ENCODE results near the gene SH3BP5. TPM values are rescaled to one million over a fixed set of nuclear protein-coding genes. Genes with fewer than 3 reads are reported as not detected.
"Not testable (repeated sequence)": the region's sequence is repeated elsewhere in the genome, so short reads cannot be mapped to it uniquely, and the experiment has no call there.

The SH3BP5 gene
- total and polyA plus RNA-seq, 4 experiments from 2014 or later: 48.2 to 118 (median 56.3) TPM

DNA sequence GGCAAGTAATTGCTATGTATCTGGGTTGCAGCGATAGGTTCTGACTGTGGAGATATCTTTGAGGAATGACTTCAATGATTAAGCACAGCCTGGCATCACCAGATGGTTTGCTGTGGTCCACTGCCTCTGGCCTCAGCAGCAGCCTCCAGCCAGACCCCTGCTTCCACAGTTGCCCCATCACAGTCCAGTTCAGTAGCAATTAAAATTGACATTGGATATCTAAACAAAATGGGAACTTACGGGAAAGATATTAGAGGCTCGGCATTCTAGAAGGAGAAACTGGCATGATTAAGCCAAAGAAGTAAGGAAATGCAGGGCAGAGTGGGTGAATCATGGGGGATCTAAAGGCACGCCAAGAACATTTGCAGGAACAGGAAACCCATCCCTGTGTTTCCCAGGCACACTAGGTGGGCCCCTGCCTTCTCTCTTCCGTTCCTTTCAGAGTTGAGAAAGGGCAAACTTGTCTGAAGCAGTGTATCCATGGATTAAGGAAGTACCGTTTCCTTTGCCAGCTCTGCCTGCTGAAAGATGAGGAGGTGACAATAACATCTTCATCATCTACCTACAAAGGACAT, 36.3 kb upstream of the SH3BP5 start:
- Histone ChIP-seq H3K4me1 (ENCODE audit: insufficient read depth, low read length) (peaks cover 14% of the 10 kb centered on the region), H3K4me3 (ENCODE audit: low read length in 2 of 2) (no peak overlapping the region), H3K36me3 (ENCODE audit: insufficient read depth, low read length) (no peaks in the 10 kb centered on the region), H3K27ac (ENCODE audit: low read depth, low read length) (no peak overlapping the region), H3K27me3 (ENCODE audit: insufficient read depth, low read length) (no peaks in the 10 kb centered on the region), H3K9me3 (ENCODE audit: control insufficient read depth in 1 of 2, low read length in 2 of 2) (no peaks in the 10 kb centered on the region)
- peaks cover 13 to 41% (median 18%) of the 10 kb centered on the region in 4 donors for H3K4me1 Mint-ChIP-seq
- ChIA-PET POLR2A (ENCODE audit: partially characterized antibody) (no interaction called here), CTCF (ENCODE audit: partially characterized antibody) (interaction anchor here (1.5 kb wide), 1 partner anchor 11 kb away, joined by 3 read pairs; no protein-coding TSS in a partner anchor)
- H3K27me3 Mint-ChIP-seq: no peaks in the 10 kb centered on the region
- intact Hi-C loops (cut with micrococcal nuclease): no loop called here
- peak overlapping the region in 1 of 7 donors; percentile 9 for H3K27ac Mint-ChIP-seq
- no peak for DNase-seq
- H3K9me3 Mint-ChIP-seq: no peaks in the 10 kb centered on the region
- no peak overlapping the region for H3K4me3 Mint-ChIP-seq
- H3K36me3 Mint-ChIP-seq: no peaks in the 10 kb centered on the region

DNA sequence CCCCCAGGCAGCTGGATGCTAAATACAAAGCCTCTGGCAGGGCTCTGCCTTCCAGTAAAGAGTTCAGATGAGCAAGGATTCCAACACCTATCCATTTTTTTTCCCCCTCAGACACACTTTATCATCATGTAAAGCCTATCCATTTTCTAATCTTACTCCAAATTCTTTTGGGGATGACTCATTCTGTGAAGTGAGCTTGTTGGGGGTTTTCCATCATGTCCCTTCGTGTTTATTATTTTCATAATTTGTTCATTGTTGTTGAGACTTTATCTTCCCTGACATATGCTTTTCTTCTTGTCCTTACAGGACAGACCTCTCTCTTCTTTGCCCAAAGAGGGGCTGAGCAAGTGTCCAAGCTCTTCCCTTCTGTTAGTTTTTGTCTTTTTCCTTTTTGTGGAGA, 34.7 kb upstream of the SH3BP5 start:
- no peaks in the 10 kb centered on the region for H3K9me3 ChIP-seq (ENCODE audit: control insufficient read depth in 1 of 2, low read length in 2 of 2)
- Mint-ChIP-seq H3K27me3 (no peaks in the 10 kb centered on the region), H3K4me1 (peaks cover 19 to 52% (median 26%) of the 10 kb centered on the region in 4 donors), H3K27ac (peak overlapping the region in 1 of 7 donors; percentile 65), H3K36me3 (no peaks in the 10 kb centered on the region), H3K9me3 (no peaks in the 10 kb centered on the region), H3K4me3 (peak overlapping the region in 1 of 8 donors; percentile 7)
- ChIA-PET POLR2A (ENCODE audit: partially characterized antibody) (interaction anchor here (0.8 to 1.7 kb wide), 3 partner anchors 19 to 66 kb away, joined by 3 to 5 read pairs (median 4); partner anchors contain the start of gene SH3BP5), CTCF (ENCODE audit: partially characterized antibody) (interaction anchor here (1.1 to 1.3 kb wide), 4 partner anchors 9 to 99 kb away, joined by 3 to 7 read pairs (median 3); no protein-coding TSS in a partner anchor)
- intact Hi-C loops (cut with micrococcal nuclease): no loop called here
- peaks cover 23% of the 10 kb centered on the region for H3K4me1 ChIP-seq (ENCODE audit: insufficient read depth, low read length)
- no peak overlapping the region for H3K4me3 ChIP-seq (ENCODE audit: low read length in 2 of 2)
- H3K27me3 ChIP-seq (ENCODE audit: insufficient read depth, low read length): no peaks in the 10 kb centered on the region
- DNase-seq: no peak
- no peak overlapping the region for H3K27ac ChIP-seq (ENCODE audit: low read depth, low read length)
- H3K36me3 ChIP-seq (ENCODE audit: insufficient read depth, low read length): no peaks in the 10 kb centered on the region

DNA sequence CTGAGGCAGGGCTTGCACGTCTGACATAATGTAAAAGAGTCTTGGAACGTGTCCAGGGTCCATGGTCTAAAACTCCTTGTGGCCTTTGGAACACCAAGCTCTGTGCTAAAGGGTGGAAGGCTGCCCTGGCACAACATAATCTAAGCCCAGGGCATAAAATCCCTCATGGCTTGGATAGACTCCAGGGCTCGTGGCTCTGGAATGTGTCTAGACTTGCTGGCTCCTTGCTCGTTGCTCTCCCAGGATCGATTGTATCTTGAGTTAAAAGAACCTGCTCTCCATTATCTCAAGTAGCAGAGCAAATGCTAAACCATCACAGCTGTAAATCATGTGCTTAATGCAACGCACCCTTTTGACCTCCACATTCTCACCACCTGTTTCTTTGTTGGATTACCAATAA, 31.7 kb upstream of the SH3BP5 start:
- peaks cover 49% of the 10 kb centered on the region for H3K4me1 ChIP-seq (ENCODE audit: insufficient read depth, low read length)
- CTCF ChIA-PET (ENCODE audit: partially characterized antibody): interaction anchor here (0.7 to 3.7 kb wide), 7 partner anchors 9 to 95 kb away, joined by 3 to 31 read pairs (median 4); no protein-coding TSS in a partner anchor
- H3K4me1 Mint-ChIP-seq: peaks cover 37 to 70% (median 42%) of the 10 kb centered on the region in 4 donors

DNA sequence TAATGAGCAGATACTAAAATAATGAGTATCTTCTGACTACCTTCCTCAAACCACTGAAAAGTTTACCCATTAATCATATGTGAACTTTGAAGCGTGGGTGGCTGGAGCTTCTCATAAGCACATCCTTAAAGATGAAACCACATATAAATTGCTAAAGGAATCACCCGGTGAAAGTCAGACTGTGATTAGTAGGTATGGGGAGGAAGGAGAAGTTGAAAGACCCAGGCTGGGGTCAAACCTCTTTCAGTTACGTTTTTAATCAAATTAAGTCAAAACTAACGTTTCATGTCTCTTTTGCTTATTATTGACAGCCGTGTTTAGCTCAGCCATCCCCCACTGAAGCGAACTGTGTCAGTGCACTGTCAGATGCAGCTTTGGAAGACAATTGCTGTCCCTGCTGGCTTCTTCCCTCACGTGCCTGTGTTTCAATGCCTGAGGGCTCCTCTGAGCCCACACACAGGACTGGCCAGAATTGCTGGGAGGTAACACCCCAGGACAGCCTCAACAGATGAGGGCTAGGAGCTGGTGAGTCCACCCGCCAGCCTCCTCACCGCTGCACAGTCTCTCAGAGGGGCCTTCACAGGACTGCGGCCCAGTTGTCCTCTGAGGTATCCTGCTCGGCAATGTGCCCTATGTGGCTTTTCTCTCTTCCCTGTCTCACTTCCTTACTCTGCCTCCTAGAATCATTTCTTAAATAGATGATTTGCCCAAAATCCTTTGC, 29.3 kb upstream of the SH3BP5 start:
- no peaks in the 10 kb centered on the region for H3K9me3 ChIP-seq (ENCODE audit: control insufficient read depth in 1 of 2, low read length in 2 of 2)
- intact Hi-C loops (cut with micrococcal nuclease): loop anchor here (1.0 to 2.0 kb wide), 5 partner anchors 15 to 93 kb away; partner anchors contain the start of gene SH3BP5
- Mint-ChIP-seq H3K4me1 (peaks cover 28 to 59% (median 37%) of the 10 kb centered on the region in 4 donors), H3K27me3 (no peaks in the 10 kb centered on the region), H3K36me3 (no peaks in the 10 kb centered on the region), H3K9me3 (no peaks in the 10 kb centered on the region), H3K4me3 (peak overlapping the region in 7 of 8 donors; percentile 56 to 92 (median 73)), H3K27ac (peak overlapping the region; percentile 86 to 93 (median 89))
- ChIA-PET CTCF (ENCODE audit: partially characterized antibody) (interaction anchor here (0.9 to 3.7 kb wide), 14 partner anchors 11 to 93 kb away, joined by 3 to 31 read pairs (median 6); partner anchors contain the start of gene SH3BP5), POLR2A (ENCODE audit: partially characterized antibody) (interaction anchor here (0.6 to 1.8 kb wide), 11 partner anchors 11 to 94 kb away, joined by 3 to 15 read pairs (median 4); partner anchors contain the start of gene SH3BP5)
- H3K36me3 ChIP-seq (ENCODE audit: insufficient read depth, low read length): no peaks in the 10 kb centered on the region
- H3K4me3 ChIP-seq (ENCODE audit: low read length in 2 of 2): no peak overlapping the region
- peak overlapping the region; percentile 36 for H3K27ac ChIP-seq (ENCODE audit: low read depth, low read length)
- H3K4me1 ChIP-seq (ENCODE audit: insufficient read depth, low read length): peaks cover 54% of the 10 kb centered on the region
- no peaks in the 10 kb centered on the region for H3K27me3 ChIP-seq (ENCODE audit: insufficient read depth, low read length)
- peak in 1 of 5 donors; percentile 39 for DNase-seq

More for the DNA sequence above, 31.7 kb upstream of the SH3BP5 start:
- H3K4me3 Mint-ChIP-seq; H3K27me3 Mint-ChIP-seq; H3K4me3 ChIP-seq (ENCODE audit: low read length in 2 of 2); H3K27me3 ChIP-seq (ENCODE audit: insufficient read depth, low read length); H3K9me3 Mint-ChIP-seq; H3K36me3 ChIP-seq (ENCODE audit: insufficient read depth, low read length); H3K9me3 ChIP-seq (ENCODE audit: control insufficient read depth in 1 of 2, low read length in 2 of 2); H3K36me3 Mint-ChIP-seq; H3K27ac ChIP-seq (ENCODE audit: low read depth, low read length); DNase-seq; intact Hi-C loops (cut with micrococcal nuclease): not testable (repeated sequence)
- POLR2A ChIA-PET (ENCODE audit: partially characterized antibody): interaction anchor here (1.0 kb wide), 1 partner anchor 10 kb away, joined by 3 read pairs; no protein-coding TSS in a partner anchor
- H3K27ac Mint-ChIP-seq: peak overlapping the region in 2 of 7 donors; percentile 16 to 68

DNA sequence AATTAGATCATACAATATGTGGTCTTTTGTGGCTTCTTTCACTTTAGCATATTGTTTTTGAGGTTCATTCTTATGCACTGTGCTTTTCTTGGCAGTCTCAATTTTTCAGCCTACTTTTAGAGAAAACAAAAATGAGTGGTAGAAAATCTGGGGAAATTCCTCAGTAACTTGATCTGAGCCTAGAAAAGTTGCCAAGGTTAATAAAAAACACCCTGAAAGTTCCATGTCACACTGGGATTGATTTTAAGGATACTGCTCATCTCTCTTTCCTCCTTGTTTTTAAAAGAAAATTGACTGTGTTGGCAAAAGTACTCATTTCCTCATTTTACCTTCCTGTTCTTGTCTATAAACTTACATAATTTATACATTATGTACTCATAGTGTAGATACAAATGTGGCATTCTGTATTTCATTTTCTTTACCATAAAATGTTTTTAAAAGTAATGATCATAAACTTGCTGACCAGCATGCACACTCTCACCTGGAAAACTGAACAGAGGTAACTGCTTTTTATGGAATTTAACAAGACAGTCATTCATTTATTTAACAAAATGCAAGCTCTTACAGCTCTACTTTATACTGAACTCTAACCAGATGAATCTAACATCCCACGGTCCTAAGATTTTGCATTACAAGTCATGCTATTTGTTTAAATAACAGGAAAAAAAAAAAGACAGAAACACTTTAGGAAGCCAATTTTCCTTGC, 28.6 kb upstream of the SH3BP5 start:
- DNase-seq: no peak
- Mint-ChIP-seq H3K4me1 (peaks cover 35 to 66% (median 42%) of the 10 kb centered on the region in 4 donors), H3K4me3 (peak overlapping the region in 6 of 8 donors; percentile 56 to 92 (median 74)), H3K27me3 (no peaks in the 10 kb centered on the region), H3K9me3 (no peaks in the 10 kb centered on the region), H3K27ac (peak overlapping the region; percentile 86 to 93 (median 89)), H3K36me3 (peaks cover 0 to 1% of the 10 kb centered on the region in 2 donors)
- H3K36me3 ChIP-seq (ENCODE audit: insufficient read depth, low read length): no peaks in the 10 kb centered on the region
- H3K9me3 ChIP-seq (ENCODE audit: control insufficient read depth in 1 of 2, low read length in 2 of 2): no peaks in the 10 kb centered on the region
- CTCF ChIA-PET (ENCODE audit: partially characterized antibody): interaction anchor here (0.6 to 3.7 kb wide), 14 partner anchors 11 to 107 kb away, joined by 3 to 31 read pairs (median 5); partner anchors contain the start of gene SH3BP5
- no peak overlapping the region for H3K4me3 ChIP-seq (ENCODE audit: low read length in 2 of 2)
- no peaks in the 10 kb centered on the region for H3K27me3 ChIP-seq (ENCODE audit: insufficient read depth, low read length)
- peaks cover 62% of the 10 kb centered on the region for H3K4me1 ChIP-seq (ENCODE audit: insufficient read depth, low read length)
- intact Hi-C loops (cut with micrococcal nuclease): loop anchor here (2.0 kb wide), 1 partner anchor 68 kb away; no protein-coding TSS in a partner anchor
- no peak overlapping the region for H3K27ac ChIP-seq (ENCODE audit: low read depth, low read length)
- POLR2A ChIA-PET (ENCODE audit: partially characterized antibody): interaction anchor here (0.6 to 1.8 kb wide), 10 partner anchors 11 to 93 kb away, joined by 3 to 15 read pairs (median 4); partner anchors contain the start of gene SH3BP5

DNA sequence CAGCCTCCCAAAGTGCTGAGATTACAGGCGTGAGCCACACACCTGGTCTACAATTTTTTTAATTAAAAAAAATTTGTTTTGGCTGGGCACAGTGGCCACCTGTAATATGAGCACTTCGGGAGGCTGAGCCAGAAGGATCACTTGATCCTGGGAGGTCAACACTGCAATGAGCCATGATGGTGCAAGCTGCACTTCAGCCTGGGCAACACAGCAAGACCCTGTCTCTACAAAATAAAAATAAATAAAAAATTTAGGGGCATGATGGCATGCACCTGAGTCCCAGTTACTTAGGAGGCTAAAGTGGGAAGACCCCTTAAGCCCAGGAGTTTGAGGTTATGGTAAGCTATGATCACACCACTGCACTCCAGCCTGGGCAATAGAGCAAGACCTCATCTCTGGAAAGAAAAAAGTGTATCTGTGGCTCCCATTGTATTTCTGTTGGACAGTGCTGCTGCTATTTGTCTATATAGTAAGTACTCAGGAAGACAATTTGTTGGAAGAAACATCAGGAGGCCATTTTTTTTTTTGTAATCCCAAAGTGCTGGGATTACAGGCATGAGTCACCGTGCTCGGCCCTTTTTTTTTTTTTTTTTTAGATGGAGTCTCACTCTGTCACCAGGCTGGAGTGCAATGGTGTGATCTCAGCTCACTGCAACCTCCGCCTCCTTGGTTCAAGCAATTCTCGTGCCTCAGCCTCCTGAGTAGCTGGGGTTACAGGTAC, 27.5 kb upstream of the SH3BP5 start:
- H3K27ac Mint-ChIP-seq: peak overlapping the region in 3 of 7 donors; percentile 15 to 91 (median 41)

More for the DNA sequence above, 27.5 kb upstream of the SH3BP5 start:
- Mint-ChIP-seq H3K36me3 (peaks cover 0 to 1% of the 10 kb centered on the region in 2 donors), H3K27me3 (no peaks in the 10 kb centered on the region), H3K4me3 (peak overlapping the region in 1 of 8 donors; percentile 92), H3K4me1 (peaks cover 42 to 70% (median 50%) of the 10 kb centered on the region in 4 donors), H3K9me3 (no peaks in the 10 kb centered on the region)
- peaks cover 73% of the 10 kb centered on the region for H3K4me1 ChIP-seq (ENCODE audit: insufficient read depth, low read length)
- ChIA-PET CTCF (ENCODE audit: partially characterized antibody) (interaction anchor here (0.6 to 2.8 kb wide), 4 partner anchors 10 to 109 kb away, joined by 3 to 12 read pairs (median 4); no protein-coding TSS in a partner anchor), POLR2A (ENCODE audit: partially characterized antibody) (interaction anchor here (1.0 to 1.6 kb wide), 2 partner anchors 11 to 12 kb away, joined by 4 read pairs; no protein-coding TSS in a partner anchor)
- H3K27ac ChIP-seq (ENCODE audit: low read depth, low read length): no peak overlapping the region
- no peak for DNase-seq
- no peaks in the 10 kb centered on the region for H3K27me3 ChIP-seq (ENCODE audit: insufficient read depth, low read length)
- no peak overlapping the region for H3K4me3 ChIP-seq (ENCODE audit: low read length in 2 of 2)
- H3K9me3 ChIP-seq (ENCODE audit: control insufficient read depth in 1 of 2, low read length in 2 of 2): no peaks in the 10 kb centered on the region
- H3K36me3 ChIP-seq (ENCODE audit: insufficient read depth, low read length): no peaks in the 10 kb centered on the region
- intact Hi-C loops (cut with micrococcal nuclease): loop anchor here (2.0 kb wide), 1 partner anchor 67 kb away; no protein-coding TSS in a partner anchor

Data from CD4-positive, alpha-beta memory T cell (primary cell).